Transverse colon (tissue), 4 donors: ENCODE results near the gene TRIAP1.

Experiments
- CTCF ChIP-seq, 5 experiments: fragments of 200-600 bp in 3 of 5; fragments of 450-650 bp in 2 of 5; sonication (generic) in 3 of 5; IDR thresholded peaks; 1 replicate in 2 of 5; 2 replicates in 3 of 5; pipeline ENCODE4 v1.5.1; 2016 to 2017; ENCODE audit warnings: antibody characterized with exemption in 5 of 5, inconsistent platforms in 3 of 5, mild to moderate bottlenecking in 2 of 5, moderate library complexity in 1 of 5
- EP300 ChIP-seq: sonication (generic); formaldehyde crosslinking; IDR thresholded peaks from one replicate; pipeline ENCODE4 v1.6.1; 2017; ENCODE audit warnings: antibody characterized with exemption, low read depth
- POLR2A ChIP-seq: fragments of 450-650 bp; IDR thresholded peaks from one replicate; pipeline ENCODE4 v1.6.1; 2016; ENCODE audit warnings: antibody characterized with exemption, mild to moderate bottlenecking, moderate library complexity
- POLR2AphosphoS5 ChIP-seq, 3 donors: sonication (generic); formaldehyde crosslinking; IDR thresholded peaks; one replicate each; pipeline ENCODE4 v1.6.1; 2016; ENCODE audit warnings: antibody characterized with exemption in 3 of 3

GRCh38 chr12:120417917-120418580 is 28.1 kb downstream of the TRIAP1 start:
- TF ChIP-seq EP300, result no peak
- no peak for TF ChIP-seq CTCF (IDR thresholded peaks at IDR 0.05)
- no peak for TF ChIP-seq POLR2AphosphoS5 (IDR thresholded peaks at IDR 0.05)
- TF ChIP-seq POLR2A, result no peak
